H9 (cell line): ENCODE results near the gene SLC1A6. TPM values are rescaled to one million over a fixed set of nuclear protein-coding genes. Genes with fewer than 3 reads are reported as not detected.

Experiments
- DNase-seq: peaks from one replicate; pipeline ENCODE4 v3.0.0-alpha.2; 2017
- H2AFZ ChIP-seq: one replicate; pipeline ENCODE4 v1.6.1; 2013; ENCODE audit warnings: mild to moderate bottlenecking, low read length, control low read depth, moderate library complexity
- H2AK5ac ChIP-seq: 2 replicates; pipeline ENCODE4 v1.6.1; 2013; ENCODE audit warnings: low read length, control low read depth, mixed read lengths; ENCODE audit not compliant: insufficient read length
- H2BK120ac ChIP-seq: one replicate; pipeline ENCODE4 v1.6.1; 2013; ENCODE audit warnings: low read depth, mild to moderate bottlenecking, low read length, control low read depth, inconsistent platforms; ENCODE audit not compliant: poor library complexity, severe bottlenecking
- H2BK12ac ChIP-seq: 2 replicates; pipeline ENCODE4 v1.6.1; 2013; ENCODE audit warnings: low read length, control low read depth, mixed read lengths, low read depth; ENCODE audit not compliant: insufficient read length
- H2BK15ac ChIP-seq: 2 replicates; pipeline ENCODE4 v1.6.1; 2013; ENCODE audit warnings: low read depth, low read length, control low read depth
- H2BK20ac ChIP-seq: one replicate; pipeline ENCODE4 v1.6.1; 2013; ENCODE audit warnings: low read depth, mild to moderate bottlenecking, low read length, control low read depth, inconsistent platforms; ENCODE audit not compliant: poor library complexity, severe bottlenecking
- H2BK5ac ChIP-seq: 2 replicates; pipeline ENCODE4 v1.6.1; 2013; ENCODE audit warnings: low read length, control low read depth, mixed read lengths; ENCODE audit not compliant: insufficient read length
- H3K14ac ChIP-seq: 2 replicates; pipeline ENCODE4 v1.6.1; 2013; ENCODE audit warnings: low read length, control low read depth; ENCODE audit not compliant: insufficient read depth
- H3K18ac ChIP-seq: 2 replicates; pipeline ENCODE4 v1.6.1; 2013; ENCODE audit warnings: low read depth, mild to moderate bottlenecking, mixed read lengths, low read length, control low read depth; ENCODE audit not compliant: insufficient read length
- H3K23ac ChIP-seq: 2 replicates; pipeline ENCODE4 v1.6.1; 2013; ENCODE audit warnings: low read length, control low read depth, mixed read lengths, low read depth; ENCODE audit not compliant: insufficient read length
- H3K23me2 ChIP-seq: 2 replicates; pipeline ENCODE4 v1.6.1; 2013; ENCODE audit warnings: low read depth, mild to moderate bottlenecking, mixed read lengths, low read length, control low read depth; ENCODE audit not compliant: insufficient read length, poor library complexity, severe bottlenecking
- H3K27ac ChIP-seq: 2 replicates; pipeline ENCODE4 v1.5.1; 2013; ENCODE audit warnings: low read length, control low read depth, mixed read lengths, low read depth; ENCODE audit not compliant: insufficient read length
- H3K27me3 ChIP-seq: 2 replicates; pipeline ENCODE4 v1.6.1; 2013; ENCODE audit warnings: low read length, control low read depth, inconsistent platforms; ENCODE audit not compliant: insufficient read depth
- H3K4ac ChIP-seq: 2 replicates; pipeline ENCODE4 v1.6.1; 2013; ENCODE audit warnings: low read depth, mild to moderate bottlenecking, control low read depth, inconsistent platforms, low read length, moderate library complexity
- H3K4me1 ChIP-seq: 2 replicates; pipeline ENCODE4 v1.6.1; 2013; ENCODE audit warnings: low read length, control low read depth, inconsistent platforms; ENCODE audit not compliant: insufficient read depth
- H3K4me2 ChIP-seq: 2 replicates; pipeline ENCODE4 v1.6.1; 2013; ENCODE audit warnings: low read length, control low read depth, mixed read lengths; ENCODE audit not compliant: insufficient read length, insufficient read depth
- H3K56ac ChIP-seq: 2 replicates; pipeline ENCODE4 v1.6.1; 2013; ENCODE audit warnings: low read depth, mild to moderate bottlenecking, mixed read lengths, low read length, control low read depth; ENCODE audit not compliant: insufficient read length
- H3K79me1 ChIP-seq: 2 replicates; pipeline ENCODE4 v1.6.1; 2013; ENCODE audit warnings: low read depth, mild to moderate bottlenecking, moderate library complexity, low read length, control low read depth, inconsistent platforms; ENCODE audit not compliant: insufficient read depth, poor library complexity, severe bottlenecking
- H3K79me2 ChIP-seq: 2 replicates; pipeline ENCODE4 v1.6.1; 2013; ENCODE audit warnings: low read length, control low read depth, inconsistent platforms; ENCODE audit not compliant: insufficient read depth
- H3K9ac ChIP-seq: 2 replicates; pipeline ENCODE4 v1.6.1; 2013; ENCODE audit warnings: low read length, control low read depth, mixed read lengths; ENCODE audit not compliant: insufficient read length; ENCODE audit errors: extremely low read depth
- H3K9me3 ChIP-seq: one replicate; pipeline ENCODE4 v1.6.1; 2013; ENCODE audit warnings: low read depth, low read length, inconsistent platforms; ENCODE audit not compliant: control insufficient read depth
- H3T11ph ChIP-seq: one replicate; pipeline ENCODE4 v1.6.1; 2013; ENCODE audit warnings: mild to moderate bottlenecking, low read length, control low read depth, inconsistent platforms
- H4K20me1 ChIP-seq: one replicate; pipeline ENCODE4 v1.6.1; 2013; ENCODE audit not compliant: control insufficient read depth, insufficient read length, insufficient read depth
- H4K5ac ChIP-seq: 2 replicates; pipeline ENCODE4 v1.6.1; 2013; ENCODE audit warnings: low read depth, mild to moderate bottlenecking, mixed read lengths, low read length, control low read depth; ENCODE audit not compliant: insufficient read length
- H4K8ac ChIP-seq: replicated peaks from 2 replicates; pipeline ENCODE4 v1.6.1; 2013; ENCODE audit warnings: low read length, control low read depth, mixed read lengths, low read depth; ENCODE audit not compliant: insufficient read length
- H4K91ac ChIP-seq: 2 replicates; pipeline ENCODE4 v1.6.1; 2013; ENCODE audit warnings: low read depth, mild to moderate bottlenecking, moderate library complexity, mixed read lengths, low read length, control low read depth; ENCODE audit not compliant: insufficient read length
- H3K27ac Mint-ChIP-seq, 3 experiments: 2 replicates in 2 of 3; 3 replicates in 1 of 3; pipeline ENCODE4 v1.8.0; 2020 to 2021; ENCODE audit warnings: mixed read lengths in 3 of 3, mild to moderate bottlenecking in 1 of 3, moderate library complexity in 1 of 3
- H3K27me3 Mint-ChIP-seq: 2 replicates; pipeline ENCODE4 v1.8.0; 2021; ENCODE audit warnings: low read depth, mild to moderate bottlenecking, moderate library complexity, mixed read lengths
- H3K36me3 Mint-ChIP-seq, 3 experiments: 2 replicates in 2 of 3; 3 replicates in 1 of 3; pipeline ENCODE4 v1.8.0; 2020 to 2021; ENCODE audit warnings: low read depth in 3 of 3, mixed read lengths in 3 of 3; ENCODE audit not compliant: insufficient read depth in 1 of 3
- H3K4me1 Mint-ChIP-seq, 2 experiments: 2 replicates each; pipeline ENCODE4 v1.8.0; 2020; ENCODE audit warnings: mixed read lengths in 2 of 2
- H3K4me3 Mint-ChIP-seq, 2 experiments: 2 replicates in 1 of 2; 3 replicates in 1 of 2; pipeline ENCODE4 v1.8.0; 2020 to 2021; ENCODE audit warnings: mild to moderate bottlenecking in 2 of 2, mixed read lengths in 2 of 2, moderate library complexity in 1 of 2
- H3K9me3 Mint-ChIP-seq, 2 experiments: 2 replicates in 1 of 2; 3 replicates in 1 of 2; pipeline ENCODE4 v1.8.0; 2020; ENCODE audit warnings: mild to moderate bottlenecking in 2 of 2, mixed read lengths in 2 of 2, moderate library complexity in 1 of 2
- WGBS: extraction: QIAGEN DNeasy Blood & Tissue Kit; methylation state at CpG from one replicate; pipeline ENCODE4 v1.1.7; 2013; ENCODE audit warnings: missing lambda C conversion rate, low lambda C conversion rate, mixed read lengths; ENCODE audit not compliant: insufficient read length; ENCODE audit errors: extremely low coverage; 5-methylcytosine and 5-hydroxymethylcytosine counted together
- total RNA-seq: library from RNA; stranded (reverse); gene quantifications from 2 replicates; pipeline ENCODE4 v1.2.1, GENCODE V29; 2021
- TF ChIP-seq, protein P1 (sequence below): fragments of 200-600 bp; sonication (generic); conservative IDR thresholded peaks from 3 replicates; pipeline ENCODE4 v1.8.0; 2021; ENCODE audit warnings: antibody characterized with exemption, mild to moderate bottlenecking

Gene SLC1A6
- total RNA-seq, 1 experiment from 2014 or later, result 8.3 TPM

DNA sequence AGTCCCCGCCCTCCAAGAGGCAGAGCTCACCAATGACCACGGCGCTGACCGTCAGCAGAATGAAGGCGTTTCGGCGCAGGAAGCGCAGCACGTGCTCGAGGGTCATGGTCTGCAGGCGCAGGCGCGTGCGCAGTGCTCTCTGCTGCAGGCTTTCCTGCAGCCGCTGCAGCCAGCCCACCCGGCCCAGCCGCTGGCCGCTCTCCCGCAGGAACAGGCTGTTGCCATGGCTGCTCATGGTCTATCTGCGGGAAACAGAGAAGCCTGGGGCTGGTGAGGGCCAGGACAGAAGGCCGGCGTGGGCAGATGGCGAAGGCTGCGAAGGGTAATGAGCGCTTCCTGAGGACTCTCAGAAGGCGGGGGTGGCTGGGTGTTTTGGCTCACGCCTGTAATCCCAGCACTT, 7.0 kb downstream of the SLC1A6 start:
- Mint-ChIP-seq H3K9me3 (no peaks in the 10 kb centered on the region), H3K27ac (no peak overlapping the region), H3K36me3 (peaks cover 11 to 29% (median 20%) of the 10 kb centered on the region in 3 experiments; a peak in 5 of 7 replicates), H3K4me1 (peaks cover 0 to 6% of the 10 kb centered on the region in 2 experiments; a peak in 1 of 4 replicates), H3K4me3 (no peak overlapping the region), H3K27me3 (peaks cover 3% of the 10 kb centered on the region)
- no peaks in the 10 kb centered on the region for H3K9me3 ChIP-seq
- H3K79me1 ChIP-seq, result no peaks in the 10 kb centered on the region
- H3K27me3 ChIP-seq, result no peaks in the 10 kb centered on the region
- no peak overlapping the region for H3K23ac ChIP-seq
- H4K8ac ChIP-seq, result no peak overlapping the region
- H3K79me2 ChIP-seq, result no peaks in the 10 kb centered on the region
- H3K14ac ChIP-seq, result no peak overlapping the region
- H2BK12ac ChIP-seq, result no peak overlapping the region
- no peak overlapping the region for H4K5ac ChIP-seq
- no peak overlapping the region for H2AK5ac ChIP-seq
- H2BK120ac ChIP-seq, result no peak overlapping the region
- H3K4me1 ChIP-seq, result no peaks in the 10 kb centered on the region
- H3T11ph ChIP-seq, result no peak overlapping the region
- H4K91ac ChIP-seq, result no peak overlapping the region
- no peak for DNase-seq
- WGBS, result no CpG with 5 or more reads among the region's 27 CpGs
- no peak overlapping the region for H3K56ac ChIP-seq
- H3K4me2 ChIP-seq, result no peak overlapping the region
- H2BK15ac ChIP-seq, result no peak overlapping the region
- no peak overlapping the region for H3K18ac ChIP-seq
- no peak overlapping the region for H3K27ac ChIP-seq
- H3K9ac ChIP-seq, result no peak overlapping the region
- H3K23me2 ChIP-seq, result no peaks in the 10 kb centered on the region
- no peak overlapping the region for H2BK20ac ChIP-seq
- no peak overlapping the region for H3K4ac ChIP-seq
- H4K20me1 ChIP-seq, result no peaks in the 10 kb centered on the region
- TF ChIP-seq, protein P1, sequence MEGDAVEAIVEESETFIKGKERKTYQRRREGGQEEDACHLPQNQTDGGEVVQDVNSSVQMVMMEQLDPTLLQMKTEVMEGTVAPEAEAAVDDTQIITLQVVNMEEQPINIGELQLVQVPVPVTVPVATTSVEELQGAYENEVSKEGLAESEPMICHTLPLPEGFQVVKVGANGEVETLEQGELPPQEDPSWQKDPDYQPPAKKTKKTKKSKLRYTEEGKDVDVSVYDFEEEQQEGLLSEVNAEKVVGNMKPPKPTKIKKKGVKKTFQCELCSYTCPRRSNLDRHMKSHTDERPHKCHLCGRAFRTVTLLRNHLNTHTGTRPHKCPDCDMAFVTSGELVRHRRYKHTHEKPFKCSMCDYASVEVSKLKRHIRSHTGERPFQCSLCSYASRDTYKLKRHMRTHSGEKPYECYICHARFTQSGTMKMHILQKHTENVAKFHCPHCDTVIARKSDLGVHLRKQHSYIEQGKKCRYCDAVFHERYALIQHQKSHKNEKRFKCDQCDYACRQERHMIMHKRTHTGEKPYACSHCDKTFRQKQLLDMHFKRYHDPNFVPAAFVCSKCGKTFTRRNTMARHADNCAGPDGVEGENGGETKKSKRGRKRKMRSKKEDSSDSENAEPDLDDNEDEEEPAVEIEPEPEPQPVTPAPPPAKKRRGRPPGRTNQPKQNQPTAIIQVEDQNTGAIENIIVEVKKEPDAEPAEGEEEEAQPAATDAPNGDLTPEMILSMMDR, result no peak
- no peak overlapping the region for H2BK5ac ChIP-seq
- H2AFZ ChIP-seq, result no peak overlapping the region
